HG03045 (cell line): ENCODE measurements around the gene GDF11.

Source experiments
- ATAC-seq: cut with Tn5 transposase; IDR thresholded peaks from one replicate; pipeline ENCODE4 v1.9.1; 2021; ENCODE audit warnings: mild to moderate bottlenecking, moderate library complexity; ENCODE audit not compliant: unreplicated experiment

GDF11 gene

GRCh38 chr12:55742719-55743405 lies at the start of gene GDF11:
Gene GDF11 (plus strand): TSS chr12:55743122. CDS start chr12:55743317, 195 bp downstream.
- peak; percentile 33 for ATAC-seq

- no peak for ATAC-seq
Measured at GRCh38 chr12:55693323-55694187, 49.4 kb upstream of the GDF11 start.

GRCh38 chr12:55694188-55694515 lies 48.8 kb upstream of the GDF11 start:
- no peak for ATAC-seq

- no peak for ATAC-seq
Measured at GRCh38 chr12:55694651-55695050, 48.3 kb upstream of the GDF11 start.

GRCh38 chr12:55695349-55695748 lies 47.6 kb upstream of the GDF11 start:
- ATAC-seq: no peak

GRCh38 chr12:55696141-55696540 lies 46.8 kb upstream of the GDF11 start:
- no peak for ATAC-seq

- ATAC-seq: no peak
Measured at GRCh38 chr12:55696796-55697462, 46.0 kb upstream of the GDF11 start.

GRCh38 chr12:55697686-55698085 lies 45.2 kb upstream of the GDF11 start:
- ATAC-seq: no peak

GRCh38 chr12:55698241-55698955 lies 44.5 kb upstream of the GDF11 start:
- no peak for ATAC-seq

- ATAC-seq: no peak
Measured at GRCh38 chr12:55698965-55699364, 44.0 kb upstream of the GDF11 start.

- ATAC-seq: no peak
Measured at GRCh38 chr12:55699471-55700055, 43.4 kb upstream of the GDF11 start.

GRCh38 chr12:55700255-55701018 lies 42.5 kb upstream of the GDF11 start:
- no peak for ATAC-seq

GRCh38 chr12:55702861-55703260 lies 40.1 kb upstream of the GDF11 start:
- no peak for ATAC-seq

- no peak for ATAC-seq
Measured at GRCh38 chr12:55703288-55703687, 39.6 kb upstream of the GDF11 start.

- ATAC-seq: no peak
Measured at GRCh38 chr12:55703901-55704761, 38.8 kb upstream of the GDF11 start.

- ATAC-seq: no peak
Measured at GRCh38 chr12:55704824-55705718, 37.9 kb upstream of the GDF11 start.

GRCh38 chr12:55705782-55706402 lies 37.0 kb upstream of the GDF11 start:
- no peak for ATAC-seq
